ENCODE measurements around the gene MALSU1. TPM values are rescaled to one million over a fixed set of nuclear protein-coding genes. Genes with fewer than 3 reads are reported as not detected.

MALSU1 gene
- total and polyA plus RNA-seq, 7 donors, result 65.2 to 109 (median 89.2) TPM

DNA sequence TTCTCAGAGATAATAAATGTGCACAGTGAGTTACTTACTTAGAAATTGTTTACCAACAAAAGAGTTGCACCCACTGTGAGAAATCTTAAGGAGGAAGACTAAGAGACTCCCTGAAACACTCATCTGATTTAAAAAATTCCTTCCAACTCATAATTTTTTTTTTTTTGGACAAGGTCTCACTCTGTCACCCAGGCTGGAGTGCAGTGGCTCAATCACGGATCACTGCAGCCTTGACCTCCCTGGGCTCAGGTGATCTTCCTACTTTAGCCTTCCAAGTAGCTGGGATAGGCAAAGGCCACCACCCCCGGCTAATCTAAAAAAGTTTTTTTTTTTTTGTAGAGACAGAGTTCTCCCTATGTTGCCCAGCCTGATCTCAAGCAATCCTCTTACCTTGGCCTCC, 36.0 kb downstream of the MALSU1 start:
- peaks cover 4% of the 10 kb centered on the region for H3K4me1 ChIP-seq
- no peaks in the 10 kb centered on the region for H3K36me3 ChIP-seq (ENCODE audit: insufficient read depth in 1 of 2, low read depth in 1 of 2)
- 64 to 72% (median 72%) methylated on average over 2 of the region's 2 CpGs for WGBS, 3 donors
- DNase-seq, result no peak
- H3K27me3 ChIP-seq (ENCODE audit: insufficient read depth in 3 of 3, low read length in 2 of 3), result no peaks in the 10 kb centered on the region
- intact Hi-C loops (cut with DNase I), result no loop called here
- no peak overlapping the region for H3K27ac ChIP-seq
- ATAC-seq, result no peak
- TF ChIP-seq, protein P1, sequence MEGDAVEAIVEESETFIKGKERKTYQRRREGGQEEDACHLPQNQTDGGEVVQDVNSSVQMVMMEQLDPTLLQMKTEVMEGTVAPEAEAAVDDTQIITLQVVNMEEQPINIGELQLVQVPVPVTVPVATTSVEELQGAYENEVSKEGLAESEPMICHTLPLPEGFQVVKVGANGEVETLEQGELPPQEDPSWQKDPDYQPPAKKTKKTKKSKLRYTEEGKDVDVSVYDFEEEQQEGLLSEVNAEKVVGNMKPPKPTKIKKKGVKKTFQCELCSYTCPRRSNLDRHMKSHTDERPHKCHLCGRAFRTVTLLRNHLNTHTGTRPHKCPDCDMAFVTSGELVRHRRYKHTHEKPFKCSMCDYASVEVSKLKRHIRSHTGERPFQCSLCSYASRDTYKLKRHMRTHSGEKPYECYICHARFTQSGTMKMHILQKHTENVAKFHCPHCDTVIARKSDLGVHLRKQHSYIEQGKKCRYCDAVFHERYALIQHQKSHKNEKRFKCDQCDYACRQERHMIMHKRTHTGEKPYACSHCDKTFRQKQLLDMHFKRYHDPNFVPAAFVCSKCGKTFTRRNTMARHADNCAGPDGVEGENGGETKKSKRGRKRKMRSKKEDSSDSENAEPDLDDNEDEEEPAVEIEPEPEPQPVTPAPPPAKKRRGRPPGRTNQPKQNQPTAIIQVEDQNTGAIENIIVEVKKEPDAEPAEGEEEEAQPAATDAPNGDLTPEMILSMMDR (IDR thresholded peaks at IDR 0.05), result no peak
- no peaks in the 10 kb centered on the region for H3K9me3 ChIP-seq
- no peak overlapping the region for H3K4me3 ChIP-seq

DNA sequence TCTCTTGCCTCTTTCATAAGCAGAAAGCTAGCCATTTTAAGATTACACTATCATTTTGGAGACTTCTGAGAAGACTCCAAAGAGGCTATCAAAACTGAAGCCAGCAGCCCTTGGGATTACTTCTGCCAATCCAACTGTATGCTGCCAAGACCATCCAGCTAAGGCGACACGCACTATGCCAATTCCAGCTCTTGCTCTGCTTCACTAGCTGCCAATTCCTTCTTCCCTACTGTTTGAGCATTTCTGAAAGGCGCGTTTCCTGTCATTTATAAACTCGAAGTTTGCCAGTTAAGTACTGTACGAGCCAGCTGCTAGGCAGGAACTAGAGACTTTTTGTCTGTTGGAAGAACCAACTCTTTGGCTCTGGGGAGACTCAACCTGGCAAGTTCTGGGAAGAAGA, 36.5 kb downstream of the MALSU1 start:
- ATAC-seq (no peak), DNase-seq (no peak)
- H3K27ac ChIP-seq, result no peak overlapping the region
- WGBS, 3 donors, result 18 to 36% (median 23%) methylated on average over 6 of the region's 6 CpGs
- H3K27me3 ChIP-seq (ENCODE audit: insufficient read depth in 3 of 3, low read length in 2 of 3), result no peaks in the 10 kb centered on the region
- no peaks in the 10 kb centered on the region for H3K9me3 ChIP-seq
- TF ChIP-seq, protein P1 (IDR thresholded peaks at IDR 0.05), result no peak
- H3K4me1 ChIP-seq, result peaks cover 4% of the 10 kb centered on the region
- H3K4me3 ChIP-seq, result no peak overlapping the region
- intact Hi-C loops (cut with DNase I), result no loop called here
- no peaks in the 10 kb centered on the region for H3K36me3 ChIP-seq (ENCODE audit: insufficient read depth in 1 of 2, low read depth in 1 of 2)

DNA sequence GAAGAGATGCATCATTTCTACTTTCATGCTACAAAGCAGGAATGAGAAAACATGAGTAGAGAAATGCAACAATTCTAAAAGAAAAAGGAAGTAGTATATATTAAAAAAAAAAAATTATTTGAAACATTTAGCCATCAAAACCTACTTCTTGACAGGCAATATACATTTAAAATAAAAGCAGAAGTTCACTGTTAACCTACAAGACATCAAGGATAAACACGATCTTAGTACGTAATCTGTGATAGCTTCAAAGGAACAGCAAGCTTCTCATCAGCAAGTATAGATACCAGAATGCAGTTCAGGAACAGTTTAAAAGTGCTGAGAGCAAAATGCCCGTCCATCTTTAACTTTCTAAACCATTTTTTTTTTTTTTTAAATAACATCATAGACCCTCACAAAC, 36.9 kb downstream of the MALSU1 start:
- ATAC-seq, result no peak
- Histone ChIP-seq H3K27me3 (ENCODE audit: insufficient read depth in 3 of 3, low read length in 2 of 3) (no peaks in the 10 kb centered on the region), H3K9me3 (no peaks in the 10 kb centered on the region), H3K4me1 (peaks cover 4% of the 10 kb centered on the region), H3K27ac (no peak overlapping the region), H3K36me3 (ENCODE audit: insufficient read depth in 1 of 2, low read depth in 1 of 2) (no peaks in the 10 kb centered on the region), H3K4me3 (no peak overlapping the region)
- TF ChIP-seq, protein P1 (IDR thresholded peaks at IDR 0.05), result no peak
- 78 to 87% (median 80%) methylated on average over 3 of the region's 3 CpGs for WGBS, 3 donors
- intact Hi-C loops (cut with DNase I), result no loop called here
- no peak for DNase-seq

DNA sequence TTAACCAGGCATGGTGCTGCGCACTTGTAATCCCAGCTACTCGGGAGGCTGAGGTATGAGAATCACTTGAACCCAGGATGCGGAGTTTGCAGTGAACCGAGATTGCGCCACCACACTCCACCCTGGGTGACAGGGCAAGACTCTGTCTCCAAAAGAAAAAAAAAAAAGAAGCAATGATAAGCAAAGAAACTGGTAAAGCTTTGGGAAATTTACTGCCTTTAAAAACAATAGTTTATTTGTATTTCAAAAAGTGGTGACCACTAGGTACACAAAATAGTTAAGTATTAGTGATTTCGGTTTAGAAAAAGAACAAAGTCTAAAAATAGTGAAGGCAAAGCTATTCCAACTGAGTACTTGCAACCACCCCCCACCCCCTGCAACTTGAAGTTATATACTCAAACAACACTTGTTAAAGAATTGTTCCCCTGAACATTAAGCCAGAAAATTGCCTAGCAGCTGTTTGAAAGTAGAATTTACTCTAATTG, 37.7 kb downstream of the MALSU1 start:
- Histone ChIP-seq H3K4me3 (no peak overlapping the region), H3K27me3 (ENCODE audit: insufficient read depth in 3 of 3, low read length in 2 of 3) (no peaks in the 10 kb centered on the region), H3K9me3 (no peaks in the 10 kb centered on the region), H3K4me1 (peaks cover 4% of the 10 kb centered on the region), H3K36me3 (ENCODE audit: insufficient read depth in 1 of 2, low read depth in 1 of 2) (no peaks in the 10 kb centered on the region), H3K27ac (no peak overlapping the region)
- ATAC-seq, result no peak
- 73 to 87% (median 80%) methylated on average over 6 of the region's 6 CpGs for WGBS, 3 donors
- TF ChIP-seq, protein P1 (IDR thresholded peaks at IDR 0.05), result no peak
- intact Hi-C loops (cut with DNase I), result no loop called here
- no peak for DNase-seq

DNA sequence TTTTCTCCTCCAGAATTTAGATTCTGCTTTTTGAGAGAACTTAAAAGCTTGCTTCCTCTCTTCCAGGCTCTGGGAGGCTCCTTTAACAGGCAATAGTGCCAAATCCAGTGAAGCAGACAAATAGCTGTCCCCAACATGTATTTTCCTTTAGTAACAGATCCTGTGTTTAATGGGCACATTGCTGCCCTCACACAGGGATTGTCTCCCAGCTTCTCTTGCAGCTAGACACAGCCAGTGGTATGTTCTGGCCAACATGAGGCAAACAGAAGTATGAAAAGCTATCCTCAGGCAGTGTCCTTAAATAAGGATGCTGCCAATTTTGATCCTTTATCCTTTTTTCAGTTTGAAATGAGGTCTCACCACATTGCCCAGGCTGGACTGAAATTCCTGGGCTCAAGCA, 38.2 kb downstream of the MALSU1 start:
- TF ChIP-seq, protein P1 (IDR thresholded peaks at IDR 0.05), result no peak
- no peak for DNase-seq
- intact Hi-C loops (cut with DNase I), result no loop called here
- H3K4me3 ChIP-seq, result no peak overlapping the region
- ATAC-seq, result no peak
- peaks cover 4% of the 10 kb centered on the region for H3K4me1 ChIP-seq
- H3K27ac ChIP-seq, result no peak overlapping the region
- H3K36me3 ChIP-seq (ENCODE audit: insufficient read depth in 1 of 2, low read depth in 1 of 2), result no peaks in the 10 kb centered on the region
- no peaks in the 10 kb centered on the region for H3K27me3 ChIP-seq (ENCODE audit: insufficient read depth in 3 of 3, low read length in 2 of 3)
- no peaks in the 10 kb centered on the region for H3K9me3 ChIP-seq

Measured in psoas muscle (tissue), 8 donors.